ENCODE results near the gene IRF2BP2.
"Not testable (repeated sequence)": the region's sequence is repeated elsewhere in the genome, so short reads cannot be mapped to it uniquely, and the experiment has no call there.

The IRF2BP2 gene

DNA sequence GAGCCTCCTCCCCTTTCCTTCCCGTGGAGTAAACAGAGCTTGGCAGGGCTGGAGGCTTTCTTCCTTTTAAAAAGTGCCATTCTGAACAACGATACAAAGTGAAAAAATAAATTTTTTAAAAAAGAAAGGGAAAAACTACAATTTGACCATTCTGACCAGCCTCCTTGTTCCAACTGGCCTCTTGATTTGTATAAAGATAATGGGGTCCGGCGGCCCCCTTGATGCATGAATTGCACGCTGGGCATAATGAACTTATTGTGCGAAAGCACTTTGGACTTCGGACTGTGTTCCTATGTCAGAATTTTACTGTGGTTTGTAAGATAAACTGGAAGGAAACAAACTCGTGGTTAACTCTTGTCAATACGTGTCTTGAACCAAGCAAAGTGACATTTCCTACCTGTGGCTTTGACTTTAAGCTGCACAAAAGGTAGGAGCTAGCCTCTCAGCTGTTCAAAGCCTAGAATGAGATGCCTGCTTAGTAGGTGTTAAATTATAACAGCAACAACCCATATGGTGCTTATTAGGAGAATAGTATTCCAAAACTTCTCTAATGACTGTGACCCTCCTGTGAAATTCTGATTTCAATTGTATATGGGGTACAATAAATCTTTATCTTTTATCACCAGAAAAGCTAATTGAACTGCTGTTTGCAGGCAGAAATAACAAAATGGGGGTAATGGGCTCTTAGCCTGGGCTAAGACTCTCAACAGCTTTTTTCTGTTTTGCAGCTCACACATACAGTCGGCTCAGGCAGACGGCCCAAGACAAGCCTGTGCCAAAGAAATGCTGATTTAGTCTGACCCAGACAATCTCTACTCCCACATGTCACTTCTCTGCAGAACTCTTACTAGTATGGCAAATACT lies 9.3 kb downstream of the IRF2BP2 start:
- peak overlapping the region; percentile 47 for H3K4me3 ChIP-seq (replicated peaks; ENCODE audit: low read depth, low read length)
- TF ChIP-seq CTCF (IDR thresholded peaks at IDR 0.05; ENCODE audit: low read depth, low read length, missing control alignments): no peak
- no peak for DNase-seq (ENCODE audit: extremely low read depth, low read depth)

GRCh38 chr1:234599617-234600417 lies 10.2 kb downstream of the IRF2BP2 start:
- TF ChIP-seq CTCF (IDR thresholded peaks at IDR 0.05; ENCODE audit: low read depth, low read length, missing control alignments): no peak
- H3K4me3 ChIP-seq (replicated peaks; ENCODE audit: low read depth, low read length): peak overlapping the region; percentile 47
- DNase-seq (ENCODE audit: extremely low read depth, low read depth): no peak

DNA sequence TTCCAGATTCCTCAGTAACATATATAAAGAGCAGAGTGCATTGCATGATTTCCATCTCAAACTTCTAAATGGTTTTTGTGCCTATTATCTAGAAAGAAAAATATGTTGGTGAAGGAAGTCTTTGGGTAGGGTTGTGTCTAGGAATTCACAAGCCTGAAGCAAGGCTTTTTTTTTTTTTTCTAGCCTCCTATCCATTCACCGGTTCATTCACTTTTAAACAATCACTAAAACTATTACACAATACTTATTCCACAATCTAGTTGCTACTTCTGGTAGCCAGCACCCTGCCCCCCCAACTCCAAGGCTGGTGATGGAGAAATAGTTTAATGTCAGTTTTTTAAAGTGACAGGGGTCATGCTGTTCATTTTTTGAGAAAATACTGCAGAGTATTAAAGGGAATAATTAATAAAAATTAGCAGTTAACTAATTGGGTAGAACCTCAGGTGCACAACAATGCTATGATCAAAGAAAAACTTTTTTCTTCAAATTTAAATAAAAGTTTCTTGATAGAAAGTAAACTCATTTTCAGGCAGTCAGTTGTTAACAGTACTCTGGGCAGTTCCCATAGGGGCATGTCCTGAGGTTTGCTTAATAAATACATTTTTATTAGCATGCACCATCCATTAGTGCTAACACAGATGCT lies 10.9 kb downstream of the IRF2BP2 start:
- DNase-seq (ENCODE audit: extremely low read depth, low read depth): no peak
- H3K4me3 ChIP-seq (replicated peaks; ENCODE audit: low read depth, low read length): peak overlapping the region; percentile 47
- TF ChIP-seq CTCF (IDR thresholded peaks at IDR 0.05; ENCODE audit: low read depth, low read length, missing control alignments): no peak

DNA sequence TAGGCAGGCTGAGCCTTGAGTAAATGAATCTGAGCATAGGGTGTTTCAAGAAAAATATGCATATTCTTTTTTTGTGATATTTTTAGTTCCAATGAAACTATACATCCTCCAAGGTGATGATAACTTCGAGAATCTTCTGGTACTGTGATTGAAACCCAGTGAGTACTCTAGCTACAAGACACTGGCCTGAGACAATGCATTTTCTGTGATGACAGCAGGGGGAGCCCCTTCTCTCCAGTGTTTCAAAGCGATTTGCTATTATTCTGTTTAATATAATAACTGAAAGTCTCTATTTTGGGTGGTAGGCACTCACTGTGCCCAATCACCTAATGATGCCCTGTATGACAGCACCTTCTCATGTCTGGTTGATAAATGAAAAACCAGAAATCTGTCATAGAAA lies 12.1 kb downstream of the IRF2BP2 start:
- H3K4me3 ChIP-seq (replicated peaks; ENCODE audit: low read depth, low read length): no peak overlapping the region
- DNase-seq (ENCODE audit: extremely low read depth, low read depth): no peak
- peak; percentile 72 for TF ChIP-seq CTCF (IDR thresholded peaks at IDR 0.05; ENCODE audit: low read depth, low read length, missing control alignments)

DNA sequence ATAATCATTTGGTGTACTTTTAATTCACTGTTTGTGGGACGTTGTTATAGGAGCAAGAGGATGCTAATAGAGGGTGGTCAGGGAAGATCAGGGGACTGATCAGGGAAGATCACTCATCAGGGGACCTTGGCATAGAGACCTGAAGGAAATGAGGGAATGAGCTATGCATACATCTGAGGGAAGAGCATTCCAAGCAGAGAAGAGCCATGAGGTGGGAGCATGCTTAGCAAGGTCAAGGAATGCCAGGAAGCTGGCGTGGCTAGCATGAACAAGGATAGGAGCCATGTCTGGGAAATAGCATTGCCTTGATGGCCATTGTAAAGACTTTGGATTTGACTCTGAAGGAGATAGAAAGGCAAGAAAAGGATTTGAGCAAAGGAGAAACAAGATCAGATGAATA lies 14.1 kb downstream of the IRF2BP2 start:
- no peak for DNase-seq (ENCODE audit: extremely low read depth, low read depth)
- H3K4me3 ChIP-seq (replicated peaks; ENCODE audit: low read depth, low read length): no peak overlapping the region
- TF ChIP-seq CTCF (IDR thresholded peaks at IDR 0.05; ENCODE audit: low read depth, low read length, missing control alignments): no peak

- not testable (repeated sequence) for H3K4me3 ChIP-seq (replicated peaks; ENCODE audit: low read depth, low read length); DNase-seq (ENCODE audit: extremely low read depth, low read depth)
These were observed 15.4 kb downstream of the IRF2BP2 start for GRCh38 chr1:234594575-234594974.

Data from HFF-Myc (cell line).